HG03097 (cell line): Measurements from ENCODE around the gene ADGRG3.
"Not testable (repeated sequence)": the region's sequence is repeated elsewhere in the genome, so short reads cannot be mapped to it uniquely, and the experiment has no call there.

ENCODE experiments used
- ATAC-seq: cut with Tn5 transposase; IDR thresholded peaks from one replicate; pipeline ENCODE4 v1.9.1; 2021; ENCODE audit not compliant: unreplicated experiment, low FRiP score

Gene ADGRG3

DNA sequence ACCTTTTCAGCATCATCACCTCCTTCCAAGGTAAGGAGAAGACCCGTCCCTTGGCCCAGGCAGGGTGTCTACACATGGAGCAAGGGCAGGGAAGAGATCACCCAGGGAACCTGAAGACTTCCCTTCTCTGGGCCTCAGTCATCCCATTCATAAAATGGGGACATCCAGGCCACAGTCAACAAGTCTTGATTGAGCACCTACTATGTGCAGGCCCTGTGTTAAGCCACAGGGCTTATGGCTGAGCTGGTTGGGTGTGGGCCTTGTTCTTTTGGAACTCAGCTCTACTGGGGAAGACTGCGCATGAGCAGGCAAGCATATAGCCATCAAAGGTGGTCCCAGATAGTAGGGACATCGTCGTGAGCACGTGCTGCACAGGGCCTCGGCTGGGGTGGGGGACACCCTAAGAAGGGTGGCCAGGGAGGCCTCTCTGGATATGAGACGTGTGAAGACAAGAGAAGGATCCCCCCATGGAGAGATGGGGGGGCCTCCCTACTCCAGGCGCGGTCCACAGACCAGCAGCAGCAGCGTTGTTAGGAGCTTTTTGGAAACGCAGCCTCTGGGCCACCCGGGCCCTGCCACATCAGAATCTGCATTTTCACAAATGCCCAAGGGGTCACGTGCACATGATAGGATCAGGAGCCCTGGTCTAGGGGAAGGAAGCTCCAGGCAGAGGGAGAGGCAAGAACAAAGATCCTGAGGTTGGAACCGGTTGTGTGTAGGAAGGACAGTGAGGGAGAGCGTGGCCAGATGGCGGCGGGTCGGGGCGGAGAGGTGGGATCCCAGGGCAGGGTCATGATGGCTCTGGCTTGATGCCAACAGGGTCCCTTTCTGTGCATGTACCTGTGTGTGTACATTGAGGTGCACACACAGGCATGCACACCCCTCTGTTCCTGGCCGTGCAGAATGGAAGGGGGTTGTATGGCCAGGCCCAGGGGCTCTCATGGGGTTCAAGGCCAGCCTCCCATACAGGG, 5.9 kb upstream of the ADGRG3 start:
- ATAC-seq, result no peak

DNA sequence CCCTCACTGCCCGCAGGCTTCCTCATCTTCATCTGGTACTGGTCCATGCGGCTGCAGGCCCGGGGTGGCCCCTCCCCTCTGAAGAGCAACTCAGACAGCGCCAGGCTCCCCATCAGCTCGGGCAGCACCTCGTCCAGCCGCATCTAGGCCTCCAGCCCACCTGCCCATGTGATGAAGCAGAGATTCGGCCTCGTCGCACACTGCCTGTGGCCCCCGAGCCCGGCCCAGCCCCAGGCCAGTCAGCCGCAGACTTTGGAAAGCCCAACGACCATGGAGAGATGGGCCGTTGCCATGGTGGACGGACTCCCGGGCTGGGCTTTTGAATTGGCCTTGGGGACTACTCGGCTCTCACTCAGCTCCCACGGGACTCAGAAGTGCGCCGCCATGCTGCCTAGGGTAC, 4.7 kb upstream of the ADGRG3 start:
- no peak for ATAC-seq

- ATAC-seq, result no peak
Observed at GRCh38 chr16:57663917-57664661, 4.0 kb upstream of the ADGRG3 start.

DNA sequence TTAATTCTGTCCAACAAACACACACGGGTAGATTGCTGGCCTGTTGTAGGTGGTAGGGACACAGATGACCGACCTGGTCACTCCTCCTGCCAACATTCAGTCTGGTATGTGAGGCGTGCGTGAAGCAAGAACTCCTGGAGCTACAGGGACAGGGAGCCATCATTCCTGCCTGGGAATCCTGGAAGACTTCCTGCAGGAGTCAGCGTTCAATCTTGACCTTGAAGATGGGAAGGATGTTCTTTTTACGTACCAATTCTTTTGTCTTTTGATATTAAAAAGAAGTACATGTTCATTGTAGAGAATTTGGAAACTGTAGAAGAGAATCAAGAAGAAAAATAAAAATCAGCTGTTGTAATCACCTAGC, 3.5 kb upstream of the ADGRG3 start:
- ATAC-seq, result no peak

DNA sequence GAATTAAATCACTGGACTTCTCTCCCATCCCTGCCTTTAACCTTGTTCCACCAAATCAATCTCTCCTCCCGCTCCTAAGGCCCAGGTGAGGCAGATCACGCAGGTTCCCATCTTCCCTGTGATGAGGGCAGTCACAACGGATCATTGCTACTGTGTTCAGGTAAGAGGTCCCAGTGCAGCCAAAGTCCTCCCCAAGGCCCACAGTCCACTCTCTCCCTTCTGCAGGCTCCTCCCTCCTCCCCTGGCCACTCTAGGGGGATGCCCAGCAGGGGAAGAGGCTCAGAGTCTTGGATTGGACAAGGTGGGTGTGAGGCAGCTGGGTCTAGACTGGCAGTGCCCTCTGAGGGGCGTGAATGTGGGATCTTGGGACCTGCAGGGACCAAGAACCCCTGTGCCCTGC, 2.6 kb upstream of the ADGRG3 start:
- no peak for ATAC-seq

DNA sequence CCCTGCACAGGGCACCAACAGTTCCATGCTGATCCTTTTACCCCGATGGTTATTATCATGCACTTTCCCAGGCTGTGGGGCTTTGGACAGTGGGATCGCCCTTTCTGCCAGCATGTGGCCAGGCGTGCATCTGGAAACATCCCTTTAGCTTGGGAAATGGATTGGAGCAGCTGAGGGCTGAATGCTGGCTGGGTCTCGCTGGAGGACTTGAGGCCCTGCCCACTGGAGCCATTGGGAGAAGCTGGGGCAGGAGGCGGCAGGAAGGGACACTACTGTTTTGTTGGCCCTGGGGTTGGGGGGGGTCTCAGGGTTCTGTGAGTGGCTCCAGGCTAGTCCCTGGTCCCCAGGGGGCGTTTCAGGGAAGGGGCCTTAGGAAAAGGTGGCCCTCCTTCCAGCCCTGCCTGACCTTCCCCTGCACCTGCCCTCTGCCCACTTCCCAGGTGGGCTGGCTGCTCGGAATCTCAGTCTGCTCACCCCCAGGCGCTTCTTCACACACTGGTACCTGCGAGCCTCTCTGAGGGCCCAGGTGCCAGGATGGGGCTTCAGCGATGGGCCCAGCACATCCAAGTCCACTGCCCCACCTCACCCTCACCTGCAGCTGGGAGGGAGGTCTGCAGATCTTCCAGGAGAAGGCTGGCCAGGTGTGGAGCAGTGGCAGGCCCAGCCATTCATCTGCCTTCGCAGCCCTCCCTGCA, 1.6 kb upstream of the ADGRG3 start:
- no peak for ATAC-seq

DNA sequence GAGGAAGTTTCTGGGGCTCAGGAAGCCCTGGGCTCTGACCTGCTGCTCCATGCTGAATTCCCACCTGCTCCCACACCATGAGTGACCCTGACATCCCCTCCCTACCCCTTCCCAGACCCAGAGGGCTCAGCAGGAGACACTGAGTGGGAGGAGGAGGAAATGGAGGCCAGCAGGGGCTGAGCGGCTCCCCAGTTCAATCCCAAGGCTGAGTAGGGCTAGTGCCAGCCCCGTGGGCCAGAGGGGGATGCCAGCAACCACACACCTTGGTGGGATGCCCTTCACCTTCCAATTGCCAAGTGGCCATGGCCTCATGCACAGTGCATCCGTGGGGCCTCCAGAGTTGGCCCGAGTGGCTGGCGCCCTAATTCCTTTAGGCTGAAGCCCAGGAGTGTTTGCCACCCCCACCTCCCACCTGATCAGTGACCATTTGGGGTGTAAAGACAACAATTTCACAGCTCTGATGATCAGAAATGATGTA, 1.0 kb upstream of the ADGRG3 start:
- ATAC-seq, result no peak

GRCh38 chr16:57667526-57668262, 412 bp upstream of the ADGRG3 start:
- no peak for ATAC-seq

- no peak for ATAC-seq
Observed at GRCh38 chr16:57668630-57669475, 747 bp downstream of the ADGRG3 start.

DNA sequence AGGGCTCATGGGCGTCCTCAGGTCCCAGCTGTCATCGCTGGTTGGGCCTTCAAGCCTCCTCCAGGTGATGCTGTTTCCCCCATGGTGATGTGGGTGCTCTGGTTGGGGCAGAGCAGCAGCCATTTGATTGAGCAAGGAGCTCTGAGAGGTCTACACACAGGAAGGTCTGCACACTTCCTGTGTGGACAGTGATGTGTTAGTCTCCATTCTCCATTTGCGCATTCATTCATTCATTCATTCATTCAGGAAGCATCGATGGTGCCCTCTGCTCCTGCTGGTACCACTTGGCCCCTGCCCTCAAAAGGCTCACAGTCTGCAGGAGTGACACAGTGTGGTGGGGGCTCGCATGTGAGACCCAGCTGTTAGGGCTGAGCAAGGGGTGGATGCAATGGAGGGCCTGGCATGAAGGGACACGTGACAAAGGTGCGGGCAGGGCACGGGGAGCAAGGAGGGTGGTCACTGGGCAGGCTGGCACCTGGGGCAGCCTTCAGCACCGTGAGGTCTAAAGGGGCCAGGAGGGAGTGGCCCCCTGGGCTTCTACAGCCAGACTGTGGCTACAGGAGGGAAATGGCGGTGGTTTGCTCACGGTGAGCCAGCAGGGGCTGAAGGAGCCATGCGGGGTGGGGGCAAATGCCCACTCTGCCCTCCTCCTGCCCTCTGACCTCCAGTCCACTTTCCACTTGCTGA, 1.5 kb downstream of the ADGRG3 start:
- no peak for ATAC-seq

- no peak for ATAC-seq
Observed at GRCh38 chr16:57670196-57670595, 2.1 kb downstream of the ADGRG3 start.

GRCh38 chr16:57671451-57671850, 3.3 kb downstream of the ADGRG3 start:
- not testable (repeated sequence) for ATAC-seq

GRCh38 chr16:57672416-57672815, 4.3 kb downstream of the ADGRG3 start:
- no peak for ATAC-seq

DNA sequence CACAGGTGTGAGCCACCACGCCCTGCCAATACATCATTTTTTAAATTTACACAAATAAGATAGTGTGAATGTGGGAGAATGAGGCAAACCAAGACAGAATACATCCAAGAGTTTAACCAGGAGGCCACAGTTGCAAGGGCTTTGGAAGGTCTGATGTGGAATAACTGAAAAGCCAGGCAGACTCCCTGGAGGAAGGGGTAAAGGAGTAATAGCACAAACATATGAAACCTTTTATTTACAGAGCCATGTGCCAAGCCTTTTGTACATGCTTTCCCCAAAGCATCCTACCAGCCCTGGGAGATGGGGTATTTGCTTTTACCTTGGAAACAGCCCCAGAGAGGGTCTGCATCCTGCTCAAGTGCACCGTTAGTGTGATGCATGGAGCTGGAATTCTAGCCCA, 4.7 kb downstream of the ADGRG3 start:
- ATAC-seq, result no peak

GRCh38 chr16:57675741-57676551, 7.8 kb downstream of the ADGRG3 start:
- ATAC-seq, result no peak

GRCh38 chr16:57676553-57677085, 8.5 kb downstream of the ADGRG3 start:
- ATAC-seq, result no peak

- ATAC-seq, result no peak
Observed at GRCh38 chr16:57677622-57678369, 9.7 kb downstream of the ADGRG3 start.
